B cell (primary cell): ENCODE data around the gene KEL.

Source experiments
- CTCF ChIP-seq: fragments of 200-600 bp; IDR thresholded peaks from one replicate; pipeline ENCODE4 v1.8.0; 2022; ENCODE audit warnings: antibody characterized with exemption, mild to moderate bottlenecking
- EZH2 ChIP-seq: IDR thresholded peaks from 2 replicates; pipeline ENCODE4 v1.6.1; 2012; ENCODE audit warnings: borderline replicate concordance, low read depth, mild to moderate bottlenecking, moderate library complexity, low read length; ENCODE audit not compliant: insufficient read depth, poor library complexity, severe bottlenecking

GRCh38 chr7:142927085-142927745 lies 34.9 kb downstream of the KEL start:
- no peak for TF ChIP-seq CTCF
- no peak for TF ChIP-seq EZH2
